Measurements from ENCODE around the gene REV3L. TPM values are rescaled to one million over a fixed set of nuclear protein-coding genes. Genes with fewer than 3 reads are reported as not detected.
"Not testable (repeated sequence)": the region's sequence is repeated elsewhere in the genome, so short reads cannot be mapped to it uniquely, and the experiment has no call there.

Gene REV3L
- total RNA-seq, 2 experiments from 2014 or later = 29.2 to 30.0 TPM

GRCh38 chr6:111306104-111306888 is 176.7 kb downstream of the REV3L start:
- CTCF ChIA-PET = no interaction called here
- ATAC-seq (no peak), DNase-seq (no peak)
- POLR2A ChIA-PET = interaction anchor here (0.5 kb wide), 1 partner anchor 70 kb away, joined by 3 read pairs; no protein-coding TSS in a partner anchor
- H3K9me3 Mint-ChIP-seq (ENCODE audit: insufficient read depth) = peaks cover 8% of the 10 kb centered on the region
- no peaks in the 10 kb centered on the region for H3K27me3 Mint-ChIP-seq (ENCODE audit: low read depth)
- H3K36me3 Mint-ChIP-seq (ENCODE audit: low read depth) = peaks cover 49% of the 10 kb centered on the region
- no peak overlapping the region for H3K27ac Mint-ChIP-seq
- H3K4me3 Mint-ChIP-seq = no peak overlapping the region
- peaks cover 14% of the 10 kb centered on the region for H3K4me1 Mint-ChIP-seq (ENCODE audit: low read depth)

DNA sequence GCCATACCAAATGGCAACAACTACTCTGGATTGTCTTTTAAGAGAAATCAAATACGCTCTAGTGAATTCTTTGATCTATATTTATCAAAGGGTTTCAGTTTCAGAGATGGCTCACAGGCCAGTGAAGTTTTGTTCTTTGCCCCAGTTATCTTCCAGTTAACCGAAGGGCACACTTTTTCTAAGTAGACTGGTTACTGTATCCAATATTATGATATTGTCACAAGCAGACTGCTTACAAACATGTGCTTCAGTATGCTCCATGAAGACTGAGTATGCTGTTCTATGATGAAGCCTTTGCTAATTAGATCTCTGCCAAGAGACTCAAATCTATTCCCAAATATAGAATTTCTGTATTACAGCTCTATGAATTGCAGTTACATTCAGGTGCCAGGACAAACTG is 181.1 kb downstream of the REV3L start:
- Mint-ChIP-seq H3K4me3 (no peak overlapping the region), H3K4me1 (ENCODE audit: low read depth) (peaks cover 17% of the 10 kb centered on the region), H3K27ac (no peak overlapping the region), H3K27me3 (ENCODE audit: low read depth) (no peaks in the 10 kb centered on the region), H3K36me3 (ENCODE audit: low read depth) (peaks cover 53% of the 10 kb centered on the region), H3K9me3 (ENCODE audit: insufficient read depth) (peaks cover 9% of the 10 kb centered on the region)
- DNase-seq (no peak), ATAC-seq (peak; percentile 49)
- POLR2A ChIA-PET = no interaction called here
- CTCF ChIA-PET = no interaction called here

GRCh38 chr6:111300938-111301800 is 181.8 kb downstream of the REV3L start:
- CTCF ChIA-PET = not testable (repeated sequence)

DNA sequence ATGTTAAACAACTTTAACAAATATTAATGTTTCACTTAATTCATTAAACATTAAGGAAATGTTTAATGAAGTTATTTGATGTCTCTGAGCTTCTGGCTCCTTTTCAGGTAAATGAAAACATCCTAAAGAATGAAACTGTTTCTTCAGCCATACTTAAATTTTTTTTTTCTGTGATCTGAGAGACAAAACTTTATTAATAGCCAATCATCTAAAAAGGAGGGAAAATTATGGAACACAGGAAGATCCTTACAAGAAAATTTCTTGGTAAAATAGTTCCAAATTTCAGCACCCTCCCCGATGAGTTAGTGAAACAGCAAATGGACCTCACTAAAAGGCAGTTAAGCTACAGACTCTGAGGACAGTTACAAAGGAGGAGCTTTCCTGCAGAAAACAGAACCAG is 185.2 kb downstream of the REV3L start:
- no peaks in the 10 kb centered on the region for H3K27me3 Mint-ChIP-seq (ENCODE audit: low read depth)
- H3K27ac Mint-ChIP-seq = no peak overlapping the region

More at GRCh38 chr6:111300938-111301800, 181.8 kb downstream of the REV3L start:
- POLR2A ChIA-PET; ATAC-seq; H3K27me3 Mint-ChIP-seq (ENCODE audit: low read depth); H3K4me3 Mint-ChIP-seq; DNase-seq; H3K9me3 Mint-ChIP-seq (ENCODE audit: insufficient read depth); H3K27ac Mint-ChIP-seq: not testable (repeated sequence)
- Mint-ChIP-seq H3K4me1 (ENCODE audit: low read depth) (peaks cover 17% of the 10 kb centered on the region), H3K36me3 (ENCODE audit: low read depth) (peaks cover 52% of the 10 kb centered on the region)

GRCh38 chr6:111294374-111294967 is 188.5 kb downstream of the REV3L start:
- ATAC-seq (peak; percentile 18), DNase-seq (no peak)
- no peaks in the 10 kb centered on the region for H3K9me3 Mint-ChIP-seq (ENCODE audit: insufficient read depth)
- peaks cover 22% of the 10 kb centered on the region for H3K36me3 Mint-ChIP-seq (ENCODE audit: low read depth)
- POLR2A ChIA-PET = interaction anchor here (0.7 kb wide), 1 partner anchor 169 kb away, joined by 3 read pairs; no protein-coding TSS in a partner anchor
- CTCF ChIA-PET = interaction anchor here (1.9 kb wide), 1 partner anchor 35 kb away, joined by 5 read pairs; a partner anchor contains a TSS
- H3K4me1 Mint-ChIP-seq (ENCODE audit: low read depth) = peaks cover 24% of the 10 kb centered on the region
- no peak overlapping the region for H3K4me3 Mint-ChIP-seq
- H3K27ac Mint-ChIP-seq = peak overlapping the region; percentile 21
- H3K27me3 Mint-ChIP-seq (ENCODE audit: low read depth) = no peaks in the 10 kb centered on the region

More for the DNA sequence above, 185.2 kb downstream of the REV3L start:
- H3K4me3 Mint-ChIP-seq = no peak overlapping the region
- peaks cover 25% of the 10 kb centered on the region for H3K4me1 Mint-ChIP-seq (ENCODE audit: low read depth)
- DNase-seq (no peak), ATAC-seq (no peak)
- ChIA-PET CTCF (interaction anchor here (0.7 to 1.1 kb wide), 4 partner anchors 39 to 745 kb away, joined by 3 to 6 read pairs (median 4); a partner anchor contains a TSS), POLR2A (no interaction called here)
- H3K9me3 Mint-ChIP-seq (ENCODE audit: insufficient read depth) = peaks cover 9% of the 10 kb centered on the region
- H3K36me3 Mint-ChIP-seq (ENCODE audit: low read depth) = peaks cover 45% of the 10 kb centered on the region

DNA sequence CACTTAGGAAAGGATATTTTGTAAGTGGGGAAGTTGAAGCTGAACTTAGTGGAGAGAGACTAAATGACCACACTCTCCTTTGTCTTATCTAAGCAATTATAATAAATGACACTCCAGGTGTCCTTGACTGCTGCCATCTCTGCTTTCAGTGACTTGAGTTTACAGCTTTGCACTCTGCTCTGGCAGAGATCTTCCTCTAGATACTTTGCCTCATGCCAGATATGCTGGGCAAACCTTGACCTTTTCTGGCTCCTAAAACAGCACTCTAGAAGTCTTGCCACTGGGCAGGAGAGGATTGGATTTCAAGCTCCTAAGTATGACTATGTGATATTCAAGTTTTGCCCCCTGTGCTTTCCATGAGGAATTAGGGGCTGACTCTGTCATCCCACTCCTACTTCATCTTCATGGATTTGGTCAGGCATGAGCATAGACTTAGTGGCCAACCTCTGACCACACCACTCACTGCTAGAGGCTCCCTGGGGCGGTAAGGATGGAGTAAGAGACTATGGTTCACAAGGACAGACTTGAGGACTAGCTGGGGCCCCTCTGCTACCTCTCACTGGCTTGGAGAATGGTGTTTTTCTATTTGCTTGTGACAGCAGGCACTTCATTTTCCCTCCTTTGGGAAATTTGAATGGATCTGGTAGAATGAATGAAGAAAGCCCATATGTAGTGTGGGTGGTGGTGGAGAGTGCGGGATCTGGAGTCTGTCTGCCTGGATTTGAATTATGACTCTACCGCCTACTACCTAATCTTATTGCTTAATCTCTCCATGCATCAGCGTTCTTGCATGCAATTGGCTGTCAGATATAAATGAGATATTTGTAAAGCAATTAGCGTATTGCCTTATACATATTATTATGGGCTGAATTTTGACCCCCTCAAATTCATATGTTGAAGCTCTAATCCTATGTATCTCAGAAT is 191.4 kb downstream of the REV3L start:
- H3K27me3 Mint-ChIP-seq (ENCODE audit: low read depth) = no peaks in the 10 kb centered on the region
- no peak for ATAC-seq

DNA sequence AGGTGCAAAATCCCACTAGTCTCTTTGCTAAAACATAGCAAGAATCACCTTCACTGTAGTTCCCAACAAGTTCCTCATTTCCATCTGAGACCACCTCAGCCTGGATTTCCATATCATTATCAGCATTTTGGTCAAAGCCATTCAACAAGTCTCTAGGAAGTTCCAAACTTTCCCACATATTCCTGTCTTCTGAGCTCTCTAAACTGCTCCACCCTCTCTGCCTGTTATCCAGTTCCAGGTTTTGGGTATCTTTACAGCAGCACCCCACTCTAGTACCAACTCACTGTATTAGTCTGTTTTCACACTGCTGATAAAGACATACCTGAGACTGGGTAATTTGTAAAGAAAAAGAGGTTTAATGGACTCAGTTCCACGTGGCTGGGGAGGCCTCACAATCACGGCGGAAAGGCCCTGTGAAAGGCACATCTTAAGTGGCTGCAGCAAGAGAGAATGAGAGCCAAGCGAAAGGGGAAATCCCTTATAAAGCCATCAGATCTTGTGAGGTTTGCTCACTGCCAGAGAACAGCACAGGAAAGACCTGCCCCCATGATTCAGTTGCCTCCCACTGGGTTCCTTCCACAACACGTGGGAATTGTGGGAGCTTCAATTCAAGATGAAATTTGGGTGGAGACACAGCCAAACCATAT is 192.2 kb downstream of the REV3L start:
- CTCF ChIA-PET = interaction anchor here (1.8 kb wide), 1 partner anchor 32 kb away, joined by 4 read pairs; a partner anchor contains a TSS
- H3K4me1 Mint-ChIP-seq (ENCODE audit: low read depth) = peaks cover 29% of the 10 kb centered on the region
- H3K36me3 Mint-ChIP-seq (ENCODE audit: low read depth); H3K27me3 Mint-ChIP-seq (ENCODE audit: low read depth); H3K4me3 Mint-ChIP-seq; POLR2A ChIA-PET; DNase-seq; H3K27ac Mint-ChIP-seq; H3K9me3 Mint-ChIP-seq (ENCODE audit: insufficient read depth): not testable (repeated sequence)
- ATAC-seq = peak; percentile 57

More for the DNA sequence above, 191.4 kb downstream of the REV3L start:
- ChIA-PET CTCF (interaction anchor here (1.8 kb wide), 1 partner anchor 33 kb away, joined by 4 read pairs; a partner anchor contains a TSS), POLR2A (no interaction called here)
- H3K9me3 Mint-ChIP-seq (ENCODE audit: insufficient read depth) = no peaks in the 10 kb centered on the region
- H3K4me3 Mint-ChIP-seq = no peak overlapping the region
- H3K27ac Mint-ChIP-seq = no peak overlapping the region
- H3K36me3 Mint-ChIP-seq (ENCODE audit: low read depth) = peaks cover 9% of the 10 kb centered on the region
- no peak for DNase-seq
- H3K4me1 Mint-ChIP-seq (ENCODE audit: low read depth) = peaks cover 29% of the 10 kb centered on the region

- POLR2A ChIA-PET = not testable (repeated sequence)
Observed at GRCh38 chr6:111284356-111284755, 198.7 kb downstream of the REV3L start.

DNA sequence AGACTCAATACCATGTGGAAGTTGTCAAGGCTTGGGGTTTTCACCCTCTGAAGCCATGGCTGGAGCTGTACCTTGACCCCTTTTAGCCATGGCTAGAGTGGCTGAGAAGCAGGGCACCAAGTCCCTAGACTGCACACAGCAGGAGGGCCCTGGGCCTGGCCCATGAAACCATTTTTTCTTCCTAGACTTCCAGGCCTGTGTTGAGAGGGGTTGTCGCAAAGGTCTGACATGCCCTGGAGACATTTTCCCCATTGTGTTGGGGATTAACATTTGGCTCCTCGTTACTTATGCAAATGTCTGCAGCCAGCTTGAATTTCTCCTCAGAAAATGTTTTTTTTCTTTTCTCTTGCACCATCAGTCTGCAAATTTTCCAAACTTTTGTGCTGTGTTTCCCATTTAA is 199.3 kb downstream of the REV3L start:
- CTCF ChIA-PET = no interaction called here
- Mint-ChIP-seq H3K27ac (no peak overlapping the region), H3K9me3 (ENCODE audit: insufficient read depth) (no peaks in the 10 kb centered on the region), H3K4me1 (ENCODE audit: low read depth) (no peaks in the 10 kb centered on the region), H3K4me3 (no peak overlapping the region), H3K27me3 (ENCODE audit: low read depth) (no peaks in the 10 kb centered on the region), H3K36me3 (ENCODE audit: low read depth) (peaks cover 37% of the 10 kb centered on the region)
- no peak for ATAC-seq
- POLR2A ChIA-PET = no interaction called here
- no peak for DNase-seq

More at GRCh38 chr6:111284356-111284755, 198.7 kb downstream of the REV3L start:
- H3K27me3 Mint-ChIP-seq (ENCODE audit: low read depth); H3K4me1 Mint-ChIP-seq (ENCODE audit: low read depth); ATAC-seq; DNase-seq; CTCF ChIA-PET; H3K27ac Mint-ChIP-seq; H3K9me3 Mint-ChIP-seq (ENCODE audit: insufficient read depth); H3K4me3 Mint-ChIP-seq: not testable (repeated sequence)
- H3K36me3 Mint-ChIP-seq (ENCODE audit: low read depth) = peaks cover 30% of the 10 kb centered on the region

GRCh38 chr6:111282515-111282914 is 200.5 kb downstream of the REV3L start:
- H3K27me3 Mint-ChIP-seq (ENCODE audit: low read depth) = no peaks in the 10 kb centered on the region
- no peak overlapping the region for H3K4me3 Mint-ChIP-seq
- ATAC-seq (no peak), DNase-seq (no peak)
- H3K27ac Mint-ChIP-seq = no peak overlapping the region
- no peaks in the 10 kb centered on the region for H3K9me3 Mint-ChIP-seq (ENCODE audit: insufficient read depth)
- H3K4me1 Mint-ChIP-seq (ENCODE audit: low read depth) = no peaks in the 10 kb centered on the region
- CTCF ChIA-PET = no interaction called here
- POLR2A ChIA-PET = interaction anchor here (0.9 kb wide), 1 partner anchor 24 kb away, joined by 3 read pairs; a partner anchor contains a TSS
- H3K36me3 Mint-ChIP-seq (ENCODE audit: low read depth) = peaks cover 49% of the 10 kb centered on the region
